GM21381 (cell line): Measurements from ENCODE around the gene NXNL2.

Experiments
- ATAC-seq: cut with Tn5 transposase; IDR thresholded peaks from one replicate; pipeline ENCODE4 v1.9.1; 2021; ENCODE audit warnings: mild to moderate bottlenecking, moderate library complexity; ENCODE audit not compliant: unreplicated experiment

The NXNL2 gene

DNA sequence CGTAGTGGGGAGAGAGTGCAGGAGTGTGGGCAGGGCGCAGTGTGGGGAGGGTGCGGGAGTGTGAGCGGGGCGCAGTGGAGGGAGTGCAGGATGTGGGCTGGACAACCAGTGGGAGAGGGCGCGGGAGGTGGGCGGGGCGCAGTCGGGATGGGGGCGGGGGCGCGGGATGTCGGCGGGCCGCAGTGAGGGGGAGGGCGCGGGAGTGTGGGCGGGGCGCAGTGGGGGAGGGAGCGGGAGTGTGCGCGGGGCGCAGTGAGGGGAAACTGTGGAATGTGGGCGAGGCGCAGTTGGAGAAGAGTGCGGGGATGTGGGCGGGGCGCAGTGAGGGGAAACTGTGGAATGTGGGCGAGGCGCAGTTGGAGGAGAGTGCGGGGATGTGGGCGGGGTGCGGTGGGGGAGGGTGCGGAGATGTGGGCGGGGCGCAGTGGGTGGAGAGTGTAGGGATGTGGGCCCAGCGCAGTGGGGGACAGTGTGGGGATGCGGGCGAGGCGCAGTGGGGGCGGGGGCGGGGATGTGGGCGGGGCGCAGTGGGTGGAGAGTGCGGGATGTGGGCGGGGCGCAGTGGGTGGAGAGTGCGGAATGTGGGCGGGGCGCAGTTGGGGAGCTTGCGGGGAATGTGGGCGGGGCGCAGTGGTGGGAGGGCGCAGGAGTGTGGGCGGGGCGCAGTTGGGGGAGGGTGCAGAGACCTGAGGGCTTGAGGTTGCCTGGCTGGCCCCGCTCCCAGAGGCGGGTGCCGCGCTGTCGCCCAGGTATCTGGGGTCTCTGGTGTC, at the start of gene NXNL2:
NXNL2 (plus strand) TSS at position 723 of the 770 bp plus-strand sequence. CDS start 257 bp downstream, outside the sequence.
- no peak for ATAC-seq

- ATAC-seq: no peak
These were observed 46.8 kb upstream of the NXNL2 start for GRCh38 chr9:88488166-88488565.

DNA sequence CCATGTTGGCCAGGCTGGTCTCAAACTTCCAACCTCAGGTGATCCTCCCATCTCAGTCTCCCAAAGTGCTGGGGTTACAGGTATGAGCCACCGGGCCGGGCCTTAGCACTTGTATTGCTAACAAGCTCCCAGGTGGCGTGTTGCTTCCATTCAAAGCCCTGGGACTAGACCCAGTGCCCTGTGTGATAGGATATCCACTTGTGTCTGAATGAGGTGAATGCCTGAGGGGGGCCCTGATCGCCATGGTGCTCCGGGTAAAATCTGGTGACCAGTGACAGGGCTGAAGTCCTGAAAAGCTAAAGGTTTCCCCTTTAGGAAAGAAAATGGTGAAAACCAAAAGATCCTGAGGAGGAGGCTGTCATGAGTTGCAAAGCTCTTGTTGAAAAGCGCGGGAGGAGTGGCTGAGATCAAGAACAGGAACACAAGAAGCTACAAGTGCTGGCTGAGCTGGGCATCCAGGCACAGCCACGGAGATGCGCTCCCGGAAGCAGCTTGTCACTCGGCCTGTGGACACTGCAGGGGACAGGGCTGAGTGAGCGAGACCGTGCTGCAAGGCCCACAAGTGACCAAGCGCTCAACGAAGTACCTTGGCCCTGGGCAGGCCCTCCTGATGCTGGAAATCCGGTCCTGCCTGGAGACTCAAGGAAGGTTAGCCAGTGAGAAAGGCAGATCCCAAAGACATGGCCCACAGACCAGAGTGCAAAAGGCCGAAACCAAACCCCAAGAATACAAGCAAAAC, 39.8 kb upstream of the NXNL2 start:
- ATAC-seq: no peak

DNA sequence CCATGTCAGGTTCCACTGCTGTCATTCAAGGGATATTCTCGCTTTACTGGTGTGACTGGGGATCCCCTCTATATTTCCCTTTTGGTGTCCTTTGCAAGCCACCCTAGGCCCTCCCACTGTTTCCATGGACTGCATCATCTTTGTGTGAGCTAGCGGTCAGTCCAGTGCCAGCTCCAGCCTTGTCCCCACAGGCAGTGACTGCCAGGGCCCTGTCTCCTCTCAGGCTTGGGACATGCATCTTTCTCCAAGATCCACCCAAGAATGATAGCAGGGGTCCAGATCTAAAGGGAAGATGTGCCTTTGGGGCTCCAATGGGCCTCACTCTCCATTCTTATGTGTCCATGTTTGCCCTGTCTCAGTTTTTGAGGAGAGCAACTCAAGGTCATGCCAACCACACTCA, 37.8 kb upstream of the NXNL2 start:
- no peak for ATAC-seq

GRCh38 chr9:88498880-88499279, 36.1 kb upstream of the NXNL2 start:
- no peak for ATAC-seq

- no peak for ATAC-seq
These were observed 33.9 kb upstream of the NXNL2 start for GRCh38 chr9:88501086-88501485.

GRCh38 chr9:88502552-88503034, 32.4 kb upstream of the NXNL2 start:
- ATAC-seq: no peak

DNA sequence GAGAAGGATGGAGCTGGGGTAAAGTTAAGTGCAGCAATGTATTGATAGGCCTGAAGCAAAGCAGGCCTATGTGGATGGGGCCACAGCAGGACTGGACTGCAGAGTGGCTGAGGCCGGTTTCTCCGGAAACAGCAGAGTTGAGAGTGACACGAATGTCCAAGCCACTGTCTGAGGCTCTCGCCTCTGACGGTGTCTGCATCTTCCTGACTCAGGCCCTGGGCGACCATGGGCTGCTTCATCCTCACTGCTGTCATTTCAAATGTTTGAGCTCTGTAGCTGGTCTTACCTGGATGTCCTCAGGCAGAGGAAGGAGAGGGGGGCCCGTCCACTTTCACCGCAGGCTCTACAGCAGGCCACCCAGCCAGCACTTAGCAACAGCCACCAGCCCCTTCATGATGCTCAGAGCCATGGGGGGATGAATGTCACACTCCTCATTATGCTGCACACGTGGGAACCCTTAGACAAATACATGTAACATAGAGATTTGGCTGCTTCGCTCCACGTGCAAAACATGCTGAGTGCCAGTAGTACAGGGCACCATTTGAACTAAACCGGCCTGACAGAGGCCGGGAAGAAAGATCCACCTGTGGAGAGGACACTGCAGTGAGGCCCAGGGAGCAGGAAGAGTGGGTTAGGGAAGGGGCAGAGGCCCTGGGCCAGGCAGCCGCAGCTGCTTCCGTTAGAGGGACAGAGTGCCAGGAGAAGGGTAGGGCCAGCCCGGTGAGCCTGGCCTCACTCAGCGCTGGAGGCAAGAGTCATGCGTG, 31.7 kb upstream of the NXNL2 start:
- no peak for ATAC-seq

GRCh38 chr9:88503845-88504764, 30.9 kb upstream of the NXNL2 start:
- no peak for ATAC-seq

- no peak for ATAC-seq
These were observed 26.7 kb upstream of the NXNL2 start for GRCh38 chr9:88508326-88508725.

DNA sequence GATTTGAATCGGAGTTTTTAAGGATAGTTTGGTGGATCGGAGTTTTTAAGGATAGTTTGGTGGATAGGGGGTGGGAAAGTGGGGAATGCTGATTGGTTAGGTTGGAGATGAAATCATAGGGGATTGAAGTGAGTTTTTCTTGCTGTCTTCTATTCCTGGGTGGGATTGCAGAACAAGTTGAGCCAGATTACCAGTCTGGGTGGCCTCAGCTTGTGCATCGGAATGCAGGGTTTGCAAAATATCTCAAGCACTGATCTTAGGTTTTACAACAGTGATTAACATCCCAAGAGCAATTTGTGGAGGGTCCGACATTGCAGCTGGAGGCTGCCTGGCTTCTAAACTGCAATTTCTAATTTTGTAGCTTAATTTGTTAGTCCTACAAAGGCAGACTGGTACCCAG, 23.1 kb upstream of the NXNL2 start:
- no peak for ATAC-seq

GRCh38 chr9:88514247-88514646, 20.7 kb upstream of the NXNL2 start:
- no peak for ATAC-seq

GRCh38 chr9:88521308-88521707, 13.7 kb upstream of the NXNL2 start:
- no peak for ATAC-seq

DNA sequence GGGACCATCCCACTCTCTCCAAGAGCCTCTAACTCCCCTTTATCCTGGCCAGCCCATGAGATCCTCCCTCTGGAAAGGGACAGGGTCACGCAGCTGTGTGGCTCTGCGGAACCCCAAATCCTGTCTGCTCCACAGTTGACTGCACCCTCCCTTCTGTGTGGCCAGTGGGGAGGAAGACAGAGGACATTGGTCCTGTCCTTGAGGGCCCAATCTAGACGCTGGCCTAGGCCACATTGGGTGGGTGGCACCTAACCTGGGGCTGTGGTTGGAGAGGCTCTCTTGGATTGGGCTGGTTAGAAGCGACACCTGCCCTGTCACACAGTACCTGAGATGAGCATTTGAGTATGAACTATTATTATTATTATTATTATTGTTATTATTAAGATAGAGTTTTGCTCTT, 12.6 kb upstream of the NXNL2 start:
- no peak for ATAC-seq

DNA sequence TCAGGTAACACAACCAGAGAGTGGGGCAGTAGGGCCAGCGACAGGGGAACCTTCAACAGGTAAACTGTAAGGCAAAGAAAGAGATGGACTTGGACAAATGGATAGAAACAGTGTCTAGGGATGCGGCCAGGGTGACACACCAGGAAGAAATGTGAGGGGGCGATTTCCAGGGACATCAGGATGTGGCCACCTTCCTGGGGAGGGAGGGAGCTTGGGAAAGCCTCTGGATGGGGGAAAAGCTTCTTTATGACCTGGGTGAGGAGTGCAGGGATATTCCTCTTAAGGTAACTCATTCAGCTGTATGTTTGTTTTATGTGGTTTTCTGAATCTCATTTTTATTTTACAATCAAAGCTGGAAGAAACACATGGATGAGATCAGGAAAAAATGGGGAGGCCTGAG, 11.9 kb upstream of the NXNL2 start:
- ATAC-seq: no peak

DNA sequence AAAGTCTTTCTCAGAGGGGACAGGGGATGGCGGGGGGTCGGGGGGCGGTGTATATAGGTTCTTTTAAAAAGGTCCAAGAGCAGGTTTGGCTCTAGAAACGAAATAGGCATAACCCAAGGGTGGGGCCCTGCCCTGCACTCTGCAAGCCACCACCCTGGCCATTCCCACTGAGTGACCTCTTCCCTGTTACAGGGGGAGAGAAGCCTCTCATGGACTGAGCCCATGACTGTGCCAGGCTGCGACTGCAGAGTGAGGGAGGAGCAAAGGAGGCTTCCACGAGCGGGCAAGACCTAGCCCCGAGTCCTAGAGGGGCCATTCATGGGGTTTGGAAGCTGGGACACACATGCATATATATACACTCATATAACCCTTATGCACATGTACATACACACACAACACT, 10.1 kb upstream of the NXNL2 start:
- no peak for ATAC-seq

DNA sequence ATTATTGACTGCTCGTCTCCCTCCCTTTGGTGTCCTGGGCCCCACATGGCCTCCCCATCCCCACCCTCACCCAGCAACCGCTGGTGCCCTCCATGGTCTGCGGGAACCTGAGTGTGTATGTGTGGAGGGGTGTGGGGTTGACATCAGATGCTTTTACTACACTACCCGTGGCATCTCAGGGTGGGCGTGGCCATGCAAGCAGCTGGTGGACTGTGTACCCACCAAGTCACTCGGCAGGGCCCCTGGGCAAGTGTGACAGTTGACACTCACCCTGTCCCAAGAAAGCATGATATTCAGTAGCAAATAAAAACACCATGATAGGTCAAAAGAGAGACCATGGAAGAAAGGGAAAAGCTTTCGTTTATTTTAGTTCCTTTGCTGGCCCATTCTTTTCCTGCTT, 7.4 kb upstream of the NXNL2 start:
- ATAC-seq: no peak

GRCh38 chr9:88528080-88528790, 6.7 kb upstream of the NXNL2 start:
- no peak for ATAC-seq

DNA sequence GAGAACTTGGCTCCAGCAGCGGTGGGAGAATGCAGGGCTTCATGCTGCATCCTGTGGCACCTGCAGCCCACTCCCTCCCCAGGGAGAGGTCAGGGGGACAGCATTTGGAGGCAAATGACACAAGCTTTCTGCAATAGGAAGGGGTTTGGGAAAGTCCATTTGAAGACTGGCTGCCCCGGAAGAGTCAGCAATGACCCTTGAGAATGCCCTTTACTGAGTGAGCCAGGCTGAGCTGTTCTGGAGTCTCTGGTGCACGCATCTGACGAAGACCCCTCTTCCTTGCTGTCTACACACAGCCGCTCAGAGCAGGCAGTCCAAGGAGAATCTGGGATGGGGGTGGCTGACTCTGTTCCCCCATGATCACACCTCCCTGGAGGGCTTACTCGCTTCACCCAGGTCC, 5.5 kb upstream of the NXNL2 start:
- no peak for ATAC-seq

GRCh38 chr9:88530051-88530450, 4.9 kb upstream of the NXNL2 start:
- no peak for ATAC-seq
